A549 treated with CpdA at 1 μM for 4 hours (cell line): Measurements from ENCODE around the gene NXPH2. TPM values are rescaled to one million over a fixed set of nuclear protein-coding genes. Genes with fewer than 3 reads are reported as not detected.

Experiments used
- total RNA-seq: library from RNA; stranded (reverse); fragments of 200-300 nt; extraction: Qiagen RNA extraction; gene quantifications from 5 replicates; pipeline ENCODE4 v1.2.3, GENCODE V29; 2022; ENCODE audit warnings: low read depth

Gene NXPH2
- total RNA-seq, result not detected in 5 replicates

GRCh38 chr2:138779781-138780445 lies at the start of gene NXPH2:
TSS of gene NXPH2 (minus strand) at chr2:138780390. CDS start at chr2:138780241, 149 bp downstream.

